Upper lobe of right lung (tissue), 1 donor: ENCODE results near the gene TBL3. TPM values are rescaled to one million over a fixed set of nuclear protein-coding genes. Genes with fewer than 3 reads are reported as not detected.

Experiments used
- ATAC-seq: fragments of 200-7000 bp; cut with Tn5 transposase; one replicate; pipeline ENCODE4 v1.9.1; 2020; ENCODE audit warnings: mild to moderate bottlenecking, moderate library complexity
- DNase-seq: peaks from one replicate; pipeline ENCODE4 v3.0.0-alpha.2; 2020
- H3K27ac ChIP-seq: fragments of 200-600 bp; one replicate; pipeline ENCODE4 v1.8.0; 2022
- H3K27me3 ChIP-seq: fragments of 200-600 bp; one replicate; pipeline ENCODE4 v1.8.0; 2022; ENCODE audit warnings: mild to moderate bottlenecking
- H3K36me3 ChIP-seq: fragments of 200-600 bp; one replicate; pipeline ENCODE4 v1.8.0; 2022
- H3K4me1 ChIP-seq: fragments of 200-600 bp; one replicate; pipeline ENCODE4 v1.8.0; 2022
- H3K4me3 ChIP-seq: fragments of 200-600 bp; one replicate; pipeline ENCODE4 v1.8.0; 2022; ENCODE audit warnings: mild to moderate bottlenecking
- H3K9me3 ChIP-seq: fragments of 200-600 bp; one replicate; pipeline ENCODE4 v1.8.0; 2022
- intact Hi-C: fragments of 100-400 bp; cut with DNase I; formaldehyde crosslinking; loops from one replicate; pipeline ENCODE4 v1.11.0; 2022
- total RNA-seq: library from RNA; stranded (reverse); fragmentation: NEBNext Ultra II Directional; extraction: Animal tissue kit (Norgen Biotek cat#: 25700); gene quantifications from one replicate; pipeline ENCODE4 v1.2.1, GENCODE V29; 2021
- TF ChIP-seq, protein P1 (sequence below): fragments of 200-600 bp; IDR thresholded peaks from one replicate; pipeline ENCODE4 v1.8.0; 2022; ENCODE audit warnings: antibody characterized with exemption
- donor health status: DM: no; HTN: yes; CAD: no; lungs with severe emphysema.

Gene TBL3
- total RNA-seq, 1 donor from 2014 or later, result 24.7 TPM

DNA sequence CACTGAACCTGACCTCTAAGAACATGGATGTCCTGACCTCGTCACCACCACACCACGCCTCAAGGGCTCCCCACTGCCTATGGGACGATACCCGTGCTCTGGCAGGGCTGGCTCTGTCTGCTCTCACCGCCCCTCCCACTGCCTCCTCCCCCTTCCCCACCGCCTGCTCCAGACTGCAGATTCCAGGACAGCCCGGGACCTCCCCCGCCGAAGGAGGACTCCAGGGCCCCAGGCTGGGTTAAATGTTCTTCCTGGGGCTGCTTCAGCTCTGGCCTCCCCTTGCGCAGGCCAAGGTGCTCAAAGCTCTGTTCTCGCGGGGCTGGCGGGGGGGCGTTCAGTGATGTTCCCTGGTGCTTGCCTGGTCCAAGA is 50.9 kb downstream of the TBL3 start:
- TF ChIP-seq, protein P1, sequence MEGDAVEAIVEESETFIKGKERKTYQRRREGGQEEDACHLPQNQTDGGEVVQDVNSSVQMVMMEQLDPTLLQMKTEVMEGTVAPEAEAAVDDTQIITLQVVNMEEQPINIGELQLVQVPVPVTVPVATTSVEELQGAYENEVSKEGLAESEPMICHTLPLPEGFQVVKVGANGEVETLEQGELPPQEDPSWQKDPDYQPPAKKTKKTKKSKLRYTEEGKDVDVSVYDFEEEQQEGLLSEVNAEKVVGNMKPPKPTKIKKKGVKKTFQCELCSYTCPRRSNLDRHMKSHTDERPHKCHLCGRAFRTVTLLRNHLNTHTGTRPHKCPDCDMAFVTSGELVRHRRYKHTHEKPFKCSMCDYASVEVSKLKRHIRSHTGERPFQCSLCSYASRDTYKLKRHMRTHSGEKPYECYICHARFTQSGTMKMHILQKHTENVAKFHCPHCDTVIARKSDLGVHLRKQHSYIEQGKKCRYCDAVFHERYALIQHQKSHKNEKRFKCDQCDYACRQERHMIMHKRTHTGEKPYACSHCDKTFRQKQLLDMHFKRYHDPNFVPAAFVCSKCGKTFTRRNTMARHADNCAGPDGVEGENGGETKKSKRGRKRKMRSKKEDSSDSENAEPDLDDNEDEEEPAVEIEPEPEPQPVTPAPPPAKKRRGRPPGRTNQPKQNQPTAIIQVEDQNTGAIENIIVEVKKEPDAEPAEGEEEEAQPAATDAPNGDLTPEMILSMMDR, result no peak
- peaks cover 35% of the 10 kb centered on the region for H3K27me3 ChIP-seq
- DNase-seq (no peak), ATAC-seq (peak; percentile 0)
- intact Hi-C loops, result loop anchor here (5.0 kb wide), 1 partner anchor 120 kb away; no protein-coding TSS in a partner anchor
- H3K9me3 ChIP-seq, result no peaks in the 10 kb centered on the region
- peak overlapping the region; percentile 41 for H3K4me3 ChIP-seq
- no peaks in the 10 kb centered on the region for H3K36me3 ChIP-seq
- H3K27ac ChIP-seq, result no peak overlapping the region
- H3K4me1 ChIP-seq, result peaks cover 41% of the 10 kb centered on the region

DNA sequence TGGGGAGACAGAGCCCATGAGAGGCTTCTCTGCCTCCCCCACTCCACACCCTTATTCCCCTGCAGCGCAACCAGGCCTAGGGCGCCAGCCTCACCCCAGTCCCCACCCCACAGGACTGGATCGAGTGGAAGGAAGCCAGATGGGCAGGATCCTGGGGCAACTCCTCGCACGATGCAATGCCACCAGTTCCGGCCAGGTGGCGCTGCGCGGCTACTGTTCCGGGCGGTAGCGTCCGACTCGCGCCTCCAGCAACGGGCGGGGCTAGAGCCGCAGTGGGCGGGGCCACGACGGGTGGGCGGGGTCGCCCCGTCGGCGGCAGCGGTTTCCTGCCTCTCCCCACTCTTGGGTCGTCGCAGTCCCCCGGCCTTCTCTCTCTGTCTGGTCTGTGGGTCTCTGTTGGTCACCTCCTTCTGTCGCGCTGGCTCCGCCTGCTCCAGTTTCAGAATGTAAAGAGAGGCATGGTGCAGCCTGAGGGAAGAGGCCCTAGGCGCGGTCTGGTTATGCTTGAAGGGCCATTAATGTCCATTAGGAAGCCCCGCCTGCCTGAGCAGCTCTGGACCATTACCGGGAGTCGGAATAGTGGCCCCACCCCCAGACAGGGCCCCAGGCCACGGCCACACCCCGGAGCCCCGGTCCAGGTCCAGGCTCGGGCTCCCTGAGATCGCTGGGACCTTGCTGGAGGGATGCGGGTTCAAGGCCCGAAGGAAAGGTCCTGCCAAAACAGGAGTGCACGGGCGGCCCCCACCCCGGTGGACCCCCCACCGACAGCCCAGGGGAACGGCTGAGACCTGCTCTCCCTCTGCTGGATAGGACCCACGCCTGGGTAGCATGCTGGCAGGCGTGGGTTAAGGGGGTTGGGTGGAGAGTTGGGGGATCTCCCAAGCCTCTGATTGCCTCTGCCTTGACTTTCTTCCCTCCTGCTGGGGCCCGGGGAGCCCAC is 51.5 kb downstream of the TBL3 start:
- Histone ChIP-seq H3K27ac (peak overlapping the region; percentile 82), H3K4me3 (peak overlapping the region; percentile 41), H3K36me3 (no peaks in the 10 kb centered on the region), H3K9me3 (no peaks in the 10 kb centered on the region), H3K27me3 (peaks cover 35% of the 10 kb centered on the region), H3K4me1 (peaks cover 46% of the 10 kb centered on the region)
- TF ChIP-seq, protein P1, result peak; percentile 98
- ATAC-seq, result peak; percentile 94
- DNase-seq, result peak; percentile 96
- intact Hi-C loops, result loop anchor here (5.0 kb wide), 1 partner anchor 119 kb away; no protein-coding TSS in a partner anchor

DNA sequence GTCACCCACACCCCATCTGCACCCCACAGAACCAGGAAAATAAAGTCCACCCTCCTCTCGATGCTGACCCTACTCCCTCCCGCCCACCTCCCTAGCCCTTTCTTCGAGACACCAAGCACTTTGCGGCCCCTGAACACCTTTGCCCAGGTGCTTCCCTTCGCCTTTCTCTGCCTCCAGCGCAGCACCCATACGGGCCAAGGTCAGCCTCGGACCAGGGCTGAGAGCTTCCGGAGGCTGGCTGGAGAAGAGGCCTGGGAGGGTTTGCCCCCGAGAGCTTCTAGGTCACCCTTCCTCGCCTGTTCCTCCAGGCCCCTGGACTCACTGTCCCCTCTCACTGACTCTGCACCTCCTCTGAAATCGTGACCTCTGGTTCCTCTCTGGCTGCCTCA is 52.2 kb downstream of the TBL3 start:
- no peak for DNase-seq
- Histone ChIP-seq H3K27ac (peak overlapping the region; percentile 82), H3K9me3 (no peaks in the 10 kb centered on the region), H3K4me1 (peaks cover 50% of the 10 kb centered on the region), H3K36me3 (no peaks in the 10 kb centered on the region), H3K27me3 (peaks cover 30% of the 10 kb centered on the region), H3K4me3 (peak overlapping the region; percentile 41)
- intact Hi-C loops, result loop anchor here (5.0 kb wide), 1 partner anchor 118 kb away; no protein-coding TSS in a partner anchor
- TF ChIP-seq, protein P1, result no peak
- no peak for ATAC-seq

DNA sequence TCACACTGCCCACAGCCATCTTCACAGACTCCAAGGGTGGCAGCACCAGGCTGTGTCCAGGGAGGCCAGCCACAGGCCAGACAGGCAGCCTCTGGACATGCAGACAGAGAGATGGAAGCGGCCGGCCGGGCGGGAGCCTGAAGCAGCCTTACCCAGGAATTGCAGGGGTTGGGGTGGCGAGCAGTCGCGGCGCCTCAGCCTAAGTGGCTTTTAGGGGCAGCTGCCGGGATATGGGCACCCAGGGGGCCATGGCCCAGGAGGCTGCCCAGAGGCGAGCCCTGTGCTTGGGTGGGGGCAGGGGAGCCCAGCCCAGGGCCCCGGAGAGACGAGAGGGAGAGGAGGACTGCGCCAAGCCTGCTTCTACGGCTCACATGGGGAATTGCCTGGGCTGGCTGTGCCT is 53.4 kb downstream of the TBL3 start:
- H3K36me3 ChIP-seq, result peaks cover 8% of the 10 kb centered on the region
- H3K9me3 ChIP-seq, result no peaks in the 10 kb centered on the region
- intact Hi-C loops, result no loop called here
- TF ChIP-seq, protein P1, result no peak
- no peak for ATAC-seq
- H3K4me1 ChIP-seq, result peaks cover 52% of the 10 kb centered on the region
- peak overlapping the region; percentile 6 for H3K27ac ChIP-seq
- H3K27me3 ChIP-seq, result peaks cover 18% of the 10 kb centered on the region
- no peak overlapping the region for H3K4me3 ChIP-seq
- DNase-seq, result no peak

DNA sequence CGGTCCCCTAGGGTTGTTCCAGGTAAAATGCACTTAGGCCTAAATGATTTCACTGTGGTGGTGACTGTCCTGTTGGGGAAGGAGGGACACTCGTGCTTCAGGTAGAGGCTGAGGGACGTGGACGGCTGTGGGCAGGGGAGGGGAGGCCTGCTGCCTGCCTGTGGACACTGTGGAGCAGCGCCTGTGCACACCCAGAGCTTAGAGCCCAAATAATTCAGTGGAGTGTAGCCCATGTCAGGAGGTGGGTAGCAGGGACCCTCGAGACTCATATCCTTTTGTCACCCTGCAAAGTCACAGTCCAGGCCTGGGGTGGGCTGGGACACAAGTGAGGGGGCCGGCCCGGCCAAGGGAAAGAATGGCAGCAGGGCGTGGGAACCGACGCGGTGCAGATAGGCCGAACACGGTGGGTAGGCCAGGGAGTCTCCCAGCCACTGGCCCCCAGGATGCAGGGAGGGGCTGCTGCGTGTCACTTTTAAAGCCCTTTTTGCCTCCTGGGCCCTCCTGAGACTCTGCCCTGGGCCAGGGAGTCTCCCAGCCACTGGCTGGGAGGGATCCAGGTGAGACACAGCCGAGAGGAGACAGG is 54.1 kb downstream of the TBL3 start:
- H3K27me3 ChIP-seq, result peaks cover 10% of the 10 kb centered on the region
- no peaks in the 10 kb centered on the region for H3K9me3 ChIP-seq
- ATAC-seq (no peak), DNase-seq (no peak)
- H3K4me1 ChIP-seq, result peaks cover 46% of the 10 kb centered on the region
- TF ChIP-seq, protein P1, result no peak
- H3K36me3 ChIP-seq, result peaks cover 15% of the 10 kb centered on the region
- intact Hi-C loops, result no loop called here
- H3K27ac ChIP-seq, result peak overlapping the region; percentile 67
- peak overlapping the region; percentile 52 for H3K4me3 ChIP-seq
